Trophoblast cell (in vitro differentiated cells and primary cell): ENCODE results near the gene PDE1A.

ENCODE experiments used
- DNase-seq, 2 donors: peaks; one replicate each; pipeline ENCODE4 v3.0.0-alpha.2; 2016
- H2AFZ ChIP-seq: 2 replicates; pipeline ENCODE4 v1.6.1; 2013; ENCODE audit warnings: low read length, moderate library complexity, mild to moderate bottlenecking; ENCODE audit not compliant: insufficient read depth, poor library complexity
- H2AK5ac ChIP-seq: 2 replicates; pipeline ENCODE4 v1.6.1; 2013; ENCODE audit warnings: mild to moderate bottlenecking, low read length
- H2BK120ac ChIP-seq: 2 replicates; pipeline ENCODE4 v1.6.1; 2013; ENCODE audit warnings: low read length, mild to moderate bottlenecking, moderate library complexity; ENCODE audit not compliant: insufficient read depth, poor library complexity
- H2BK12ac ChIP-seq: 2 replicates; pipeline ENCODE4 v1.6.1; 2013; ENCODE audit warnings: mild to moderate bottlenecking, low read length, moderate library complexity
- H2BK5ac ChIP-seq: 2 replicates; pipeline ENCODE4 v1.6.1; 2013; ENCODE audit warnings: low read length, low read depth, moderate library complexity, mild to moderate bottlenecking; ENCODE audit not compliant: poor library complexity
- H3K14ac ChIP-seq: 2 replicates; pipeline ENCODE4 v1.6.1; 2013; ENCODE audit warnings: mild to moderate bottlenecking, low read length
- H3K18ac ChIP-seq: 2 replicates; pipeline ENCODE4 v1.6.1; 2013; ENCODE audit warnings: mild to moderate bottlenecking, low read length
- H3K23ac ChIP-seq: 2 replicates; pipeline ENCODE4 v1.6.1; 2013; ENCODE audit warnings: low read length
- H3K27ac ChIP-seq: 2 replicates; pipeline ENCODE4 v1.5.1; 2013; ENCODE audit warnings: low read depth, mild to moderate bottlenecking, inconsistent platforms, low read length, moderate library complexity
- H3K27me3 ChIP-seq: 2 replicates; pipeline ENCODE4 v1.6.1; 2013; ENCODE audit warnings: inconsistent platforms, mild to moderate bottlenecking, low read length, moderate library complexity; ENCODE audit not compliant: insufficient read depth
- H3K36me3 ChIP-seq, 2 experiments: 1 replicate in 1 of 2; 2 replicates in 1 of 2; pipeline ENCODE4 v1.6.1; 2013; ENCODE audit warnings: low read length in 2 of 2, mild to moderate bottlenecking in 2 of 2, moderate library complexity in 1 of 2; ENCODE audit not compliant: insufficient read depth in 2 of 2, control insufficient read depth in 1 of 2
- H3K4ac ChIP-seq: 2 replicates; pipeline ENCODE4 v1.6.1; 2013; ENCODE audit warnings: low read depth, mild to moderate bottlenecking, low read length, moderate library complexity
- H3K4me1 ChIP-seq, 2 experiments: 1 replicate in 1 of 2; 2 replicates in 1 of 2; pipeline ENCODE4 v1.6.1; 2013; ENCODE audit warnings: low read length in 2 of 2, mild to moderate bottlenecking in 2 of 2, moderate library complexity in 1 of 2; ENCODE audit not compliant: insufficient read depth in 2 of 2, control insufficient read depth in 1 of 2
- H3K4me2 ChIP-seq: 2 replicates; pipeline ENCODE4 v1.6.1; 2013; ENCODE audit warnings: inconsistent platforms, mild to moderate bottlenecking, low read length, moderate library complexity
- H3K4me3 ChIP-seq: 2 replicates; pipeline ENCODE4 v1.5.1; 2013; ENCODE audit warnings: mild to moderate bottlenecking, low read depth, low read length, inconsistent platforms
- H3K79me1 ChIP-seq: one replicate; pipeline ENCODE4 v1.6.1; 2013; ENCODE audit warnings: low read length
- H3K79me2 ChIP-seq: 2 replicates; pipeline ENCODE4 v1.6.1; 2013; ENCODE audit warnings: low read length, mild to moderate bottlenecking; ENCODE audit not compliant: control insufficient read depth, insufficient read depth, poor library complexity
- H3K9ac ChIP-seq: 2 replicates; pipeline ENCODE4 v1.6.1; 2013; ENCODE audit warnings: mild to moderate bottlenecking, low read length
- H3K9me3 ChIP-seq: 2 replicates; pipeline ENCODE4 v1.6.1; 2013; ENCODE audit warnings: low read depth, mild to moderate bottlenecking, control low read depth, inconsistent platforms, low read length; ENCODE audit not compliant: insufficient read depth
- H4K12ac ChIP-seq: 2 replicates; pipeline ENCODE4 v1.6.1; 2013; ENCODE audit warnings: low read depth, mild to moderate bottlenecking, low read length, moderate library complexity
- H4K8ac ChIP-seq: 2 replicates; pipeline ENCODE4 v1.6.1; 2013; ENCODE audit warnings: low read depth, mild to moderate bottlenecking, low read length, moderate library complexity
- H4K91ac ChIP-seq: one replicate; pipeline ENCODE4 v1.6.1; 2013; ENCODE audit warnings: low read depth, mild to moderate bottlenecking, low read length, moderate library complexity
- WGBS: extraction: QIAGEN DNeasy Blood & Tissue Kit; methylation state at CpG from one replicate; pipeline ENCODE4 v1.1.7; 2013; ENCODE audit warnings: missing lambda C conversion rate; ENCODE audit not compliant: insufficient read length, insufficient coverage; ENCODE audit errors: extremely low coverage; 5-methylcytosine and 5-hydroxymethylcytosine counted together

The PDE1A gene

DNA sequence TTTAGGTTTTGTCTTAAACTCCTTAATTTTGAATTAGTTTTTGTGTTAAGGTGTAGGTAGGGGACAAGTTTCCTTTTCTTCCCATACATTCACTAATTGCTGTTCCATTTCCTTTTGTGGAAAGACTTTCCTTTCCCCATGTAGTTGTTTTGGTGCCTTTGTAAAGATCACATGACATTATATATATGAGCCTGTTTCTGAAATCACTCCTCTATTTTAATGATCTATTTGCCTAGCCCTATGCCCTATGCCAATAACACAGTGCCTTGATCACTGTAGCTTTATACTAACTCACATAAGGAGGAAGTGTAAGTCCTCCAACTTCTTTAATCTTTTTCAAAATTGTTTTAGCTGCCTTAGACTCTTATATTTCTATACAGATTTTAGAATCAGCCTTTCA lies 229.3 kb downstream of the PDE1A start:
- Histone ChIP-seq H3K4me3 (no peak overlapping the region), H3K18ac (no peak overlapping the region), H4K12ac (no peak overlapping the region), H3K27me3 (no peaks in the 10 kb centered on the region), H3K4me2 (no peak overlapping the region), H3K23ac (no peak overlapping the region), H3K27ac (no peak overlapping the region), H3K9me3 (no peaks in the 10 kb centered on the region), H4K91ac (no peak overlapping the region), H3K79me1 (no peaks in the 10 kb centered on the region), H3K4ac (no peak overlapping the region), H3K4me1 (no peaks in the 10 kb centered on the region), H3K36me3 (no peaks in the 10 kb centered on the region), H2BK5ac (no peak overlapping the region), H3K79me2 (no peaks in the 10 kb centered on the region), H2AK5ac (no peak overlapping the region), H2AFZ (no peak overlapping the region), H3K9ac (no peak overlapping the region), H4K8ac (no peak overlapping the region), H2BK12ac (no peak overlapping the region), H2BK120ac (no peak overlapping the region), H3K14ac (no peak overlapping the region)
- no peak for DNase-seq

DNA sequence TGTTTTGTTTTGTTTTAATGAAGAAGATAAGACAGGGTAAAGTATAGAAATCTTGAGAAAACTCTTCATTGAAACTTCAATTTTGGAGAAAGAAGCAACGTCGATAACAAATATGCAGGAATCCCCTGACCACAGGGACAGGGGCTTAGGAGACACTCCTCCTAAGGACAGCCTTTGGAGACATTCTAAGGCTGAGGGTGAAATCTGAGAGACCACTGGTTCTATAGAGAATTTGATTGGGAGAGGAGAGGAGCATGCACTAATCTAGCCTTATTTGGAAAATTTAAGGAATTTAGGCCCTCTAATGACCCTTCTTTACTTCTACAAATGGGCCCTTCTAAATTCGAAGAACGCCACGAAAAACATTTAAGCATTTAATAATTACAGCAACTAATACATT lies 233.5 kb downstream of the PDE1A start:
- Histone ChIP-seq H3K4me3 (no peak overlapping the region), H3K18ac (no peak overlapping the region), H2BK5ac (no peak overlapping the region), H3K14ac (no peak overlapping the region), H3K36me3 (no peaks in the 10 kb centered on the region), H4K8ac (no peak overlapping the region), H3K79me2 (no peaks in the 10 kb centered on the region), H3K9ac (no peak overlapping the region), H3K79me1 (no peaks in the 10 kb centered on the region), H2BK12ac (no peak overlapping the region), H4K91ac (no peak overlapping the region), H3K27ac (no peak overlapping the region), H3K9me3 (no peaks in the 10 kb centered on the region), H2AFZ (no peak overlapping the region), H3K4me2 (no peak overlapping the region), H3K4me1 (no peaks in the 10 kb centered on the region), H3K27me3 (no peaks in the 10 kb centered on the region), H4K12ac (no peak overlapping the region), H3K23ac (no peak overlapping the region), H2AK5ac (no peak overlapping the region), H2BK120ac (no peak overlapping the region), H3K4ac (no peak overlapping the region)
- no peak for DNase-seq
- no CpG with 5 or more reads among the region's 5 CpGs for WGBS

DNA sequence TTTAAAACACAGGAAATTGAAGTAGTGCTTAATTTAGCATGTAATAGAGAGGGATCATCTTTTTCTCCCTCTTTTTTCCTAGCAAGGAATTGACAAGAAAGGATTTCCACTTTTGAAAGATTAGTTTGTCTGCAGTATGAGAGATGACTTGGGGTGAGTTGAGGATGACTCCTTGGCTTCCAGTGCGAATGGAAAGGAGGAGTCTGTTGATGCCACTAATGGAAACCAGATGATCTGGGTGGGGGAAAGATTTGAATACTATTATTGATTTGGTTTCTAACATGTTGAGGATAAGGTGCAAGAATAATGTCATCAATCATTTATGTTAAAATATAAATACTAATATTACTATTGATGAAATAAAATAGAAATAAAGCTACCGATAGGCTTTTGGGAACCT lies 235.8 kb downstream of the PDE1A start:
- Histone ChIP-seq H2BK5ac (no peak overlapping the region), H3K4me2 (no peak overlapping the region), H4K91ac (no peak overlapping the region), H3K36me3 (no peaks in the 10 kb centered on the region), H3K14ac (no peak overlapping the region), H2BK120ac (no peak overlapping the region), H2AFZ (no peak overlapping the region), H3K9ac (no peak overlapping the region), H3K4ac (no peak overlapping the region), H3K18ac (no peak overlapping the region), H2AK5ac (no peak overlapping the region), H3K27ac (no peak overlapping the region), H3K79me2 (no peaks in the 10 kb centered on the region), H3K4me1 (no peaks in the 10 kb centered on the region), H3K9me3 (no peaks in the 10 kb centered on the region), H2BK12ac (no peak overlapping the region), H4K12ac (no peak overlapping the region), H3K23ac (no peak overlapping the region), H4K8ac (no peak overlapping the region), H3K27me3 (no peaks in the 10 kb centered on the region), H3K79me1 (no peaks in the 10 kb centered on the region), H3K4me3 (no peak overlapping the region)
- WGBS, result no CpG with 5 or more reads among the region's 2 CpGs
- DNase-seq, result no peak

DNA sequence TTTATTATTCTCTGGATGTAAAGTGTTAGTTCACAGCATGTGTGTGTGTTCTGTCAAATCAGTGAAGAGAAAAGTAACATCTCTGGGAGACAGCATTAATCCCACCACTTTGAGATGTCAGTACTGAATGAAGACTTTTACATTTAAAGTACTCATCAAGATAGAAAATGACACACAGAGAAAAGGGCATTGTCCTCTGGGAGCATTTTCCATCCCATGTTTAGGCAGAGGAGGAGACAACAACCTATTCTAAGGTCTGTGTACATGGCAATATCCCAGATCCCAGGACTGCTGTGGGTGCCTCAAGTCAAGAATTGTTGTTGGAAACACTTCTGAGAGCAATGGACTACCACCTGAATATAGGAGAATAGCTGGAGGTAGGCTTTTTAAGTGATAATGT lies 239.7 kb downstream of the PDE1A start:
- no peaks in the 10 kb centered on the region for H3K9me3 ChIP-seq
- no peaks in the 10 kb centered on the region for H3K79me1 ChIP-seq
- H3K4me3 ChIP-seq, result no peak overlapping the region
- H3K36me3 ChIP-seq, result no peaks in the 10 kb centered on the region
- no peak overlapping the region for H2BK120ac ChIP-seq
- no peak overlapping the region for H4K91ac ChIP-seq
- DNase-seq, result no peak
- no peak overlapping the region for H3K4ac ChIP-seq
- no peak overlapping the region for H3K18ac ChIP-seq
- no peak overlapping the region for H2BK5ac ChIP-seq
- H2AFZ ChIP-seq, result no peak overlapping the region
- H2AK5ac ChIP-seq, result no peak overlapping the region
- no peak overlapping the region for H4K12ac ChIP-seq
- no peak overlapping the region for H3K14ac ChIP-seq
- no peaks in the 10 kb centered on the region for H3K27me3 ChIP-seq
- H3K27ac ChIP-seq, result no peak overlapping the region
- H2BK12ac ChIP-seq, result no peak overlapping the region
- no peak overlapping the region for H3K4me2 ChIP-seq
- H3K23ac ChIP-seq, result no peak overlapping the region
- no peaks in the 10 kb centered on the region for H3K79me2 ChIP-seq
- no peaks in the 10 kb centered on the region for H3K4me1 ChIP-seq
- no peak overlapping the region for H3K9ac ChIP-seq
- H4K8ac ChIP-seq, result no peak overlapping the region
